HCT116 (cell line): ENCODE measurements around the gene DERA. TPM values are rescaled to one million over a fixed set of nuclear protein-coding genes. Genes with fewer than 3 reads are reported as not detected.

Source experiments
- ATAC-seq: fragments of 200-7000 bp; cut with Tn5 transposase; 2 replicates; pipeline ENCODE4 v1.9.1; 2020; ENCODE audit warnings: mild to moderate bottlenecking, moderate library complexity
- BruUV-seq: library from RNA; stranded (reverse); fragments of 400-500 nt; replicated peaks from 2 replicates; lab custom pipeline; 2021; lab: Mats Ljungman, UMichigan
- CTCF ChIA-PET: fragments of 300-600 bp; sonication (Branson Sonifier 250); formaldehyde crosslinking; loops from one replicate; lab custom pipeline; 2021; ENCODE audit warnings: antibody characterized with exemption; lab: Charles Lee
- POLR2A ChIA-PET: fragments of 300-600, 350-600 bp; sonication (Branson Sonifier 250); formaldehyde crosslinking; loops from one replicate; lab custom pipeline; 2021; ENCODE audit warnings: antibody characterized with exemption; lab: Charles Lee
- RAD21 ChIA-PET, 2 experiments: fragments of 300-600 bp; sonication (Branson Sonifier 250); formaldehyde crosslinking; loops; one replicate each; lab custom pipeline; 2023; ENCODE audit warnings: low total read pairs in 2 of 2; ENCODE audit not compliant: uncharacterized antibody in 2 of 2, unreplicated experiment in 2 of 2, low non-redundant PET in 1 of 2; lab: Charles Lee
- DNase-seq: peaks from one replicate; pipeline ENCODE4 v3.0.0-alpha.2; 2010; ENCODE audit warnings: low read depth, low spot score
- H2AFZ ChIP-seq: fragments of 200-600 bp; shearing (Covaris generic), sonication (generic); 2 replicates; pipeline ENCODE4 v1.6.1; 2017; ENCODE audit warnings: low read depth, mixed run types, mixed read lengths, antibody characterized with exemption, low read length; ENCODE audit not compliant: poor library complexity, severe bottlenecking
- H3K27ac ChIP-seq: 2 replicates; pipeline ENCODE4 v1.5.1; 2012; ENCODE audit warnings: low read depth, low read length
- H3K27me3 ChIP-seq: fragments of 200-600 bp; sonication (generic); 2 replicates; pipeline ENCODE4 v1.6.1; 2016; ENCODE audit warnings: mixed run types, low read length, mixed read lengths; ENCODE audit not compliant: insufficient read depth
- H3K36me3 ChIP-seq, 2 experiments: fragments of 200-500 bp in 1 of 2; fragments of 200-600 bp in 1 of 2; sonication (Bioruptor generic) in 1 of 2; sonication (generic) in 1 of 2; 2 replicates each; pipeline versions ENCODE4 v1.5.1 to v1.6.1; 2014 to 2016; ENCODE audit warnings: low read length in 2 of 2, inconsistent platforms in 1 of 2, mixed read lengths in 1 of 2, mixed run types in 1 of 2; ENCODE audit not compliant: insufficient read depth in 2 of 2, control insufficient read depth in 1 of 2
- H3K4me1 ChIP-seq, 2 experiments: fragments of 200-600 bp in 1 of 2; sonication (generic) in 1 of 2; 2 replicates each; pipeline versions ENCODE4 v1.5.1 to v1.6.1; 2012 to 2017; ENCODE audit warnings: low read length in 2 of 2, inconsistent platforms in 1 of 2, mild to moderate bottlenecking in 1 of 2, mixed read lengths in 1 of 2, mixed run types in 1 of 2, moderate library complexity in 1 of 2; ENCODE audit not compliant: insufficient read depth in 2 of 2, control insufficient read depth in 1 of 2
- H3K4me2 ChIP-seq: fragments of 200-600 bp; sonication (generic); 2 replicates; pipeline ENCODE4 v1.6.1; 2017; ENCODE audit warnings: mixed run types, low read length, mixed read lengths
- H3K4me3 ChIP-seq, 2 experiments: fragments of 200-600 bp in 1 of 2; sonication (generic) in 1 of 2; replicated peaks in 1 of 2; 2 replicates each; pipeline ENCODE4 v1.5.1; 2011 to 2016; ENCODE audit warnings: low read length in 2 of 2, control low read depth in 1 of 2, low read depth in 1 of 2, mild to moderate bottlenecking in 1 of 2, mixed read lengths in 1 of 2, mixed run types in 1 of 2
- H3K79me2 ChIP-seq: fragments of 200-600 bp; sonication (generic); 2 replicates; pipeline ENCODE4 v1.6.1; 2017; ENCODE audit warnings: mild to moderate bottlenecking, mixed run types, low read length, moderate library complexity, mixed read lengths; ENCODE audit not compliant: insufficient read depth
- H3K9ac ChIP-seq: fragments of 200-600 bp; sonication (generic); 2 replicates; pipeline ENCODE4 v1.6.1; 2016; ENCODE audit warnings: low read length, mixed read lengths
- H3K9me2 ChIP-seq: fragments of 200-600 bp; sonication (generic), shearing (Covaris generic); 2 replicates; pipeline ENCODE4 v1.6.1; 2017; ENCODE audit warnings: mixed run types, mild to moderate bottlenecking, moderate library complexity; ENCODE audit not compliant: insufficient read depth
- H3K9me3 ChIP-seq, 2 experiments: fragments of 200-500 bp in 1 of 2; fragments of 200-600 bp in 1 of 2; sonication (Bioruptor generic) in 1 of 2; sonication (generic) in 1 of 2; 2 replicates each; pipeline ENCODE4 v1.6.1; 2014 to 2017; ENCODE audit warnings: low read length in 2 of 2, mixed read lengths in 2 of 2, inconsistent platforms in 1 of 2, low read depth in 1 of 2, mild to moderate bottlenecking in 1 of 2, mixed run types in 1 of 2, moderate library complexity in 1 of 2; ENCODE audit not compliant: control insufficient read depth in 1 of 2, insufficient read depth in 1 of 2
- H4K20me1 ChIP-seq: fragments of 200-600 bp; sonication (generic), shearing (Covaris generic); 2 replicates; pipeline ENCODE4 v1.6.1; 2017; ENCODE audit warnings: mixed run types, mild to moderate bottlenecking, moderate library complexity; ENCODE audit not compliant: insufficient read depth
- ATF3 ChIP-seq: IDR thresholded peaks from 2 replicates; pipeline ENCODE4 v1.6.1; 2012
- CBX3 ChIP-seq: IDR thresholded peaks from 2 replicates; pipeline ENCODE4 v1.6.1; 2012; ENCODE audit warnings: low read depth
- CEBPB ChIP-seq: IDR thresholded peaks from 2 replicates; pipeline ENCODE4 v1.6.1; 2012; ENCODE audit warnings: low read depth
- ELF1 ChIP-seq: IDR thresholded peaks from 2 replicates; pipeline ENCODE4 v1.6.1; 2012; ENCODE audit warnings: low read depth, borderline replicate concordance
- EZH2phosphoT487 ChIP-seq: fragments of 200-600 bp; IDR thresholded peaks from 2 replicates; pipeline ENCODE4 v1.6.1; 2018; ENCODE audit warnings: antibody characterized with exemption, borderline replicate concordance
- POLR2A ChIP-seq: IDR thresholded peaks from 2 replicates; pipeline ENCODE4 v1.7.0; 2011; ENCODE audit warnings: borderline replicate concordance; ENCODE audit not compliant: insufficient read depth, insufficient read length; ENCODE audit errors: extremely low read depth
- SP1 ChIP-seq: IDR thresholded peaks from 2 replicates; pipeline ENCODE4 v1.6.1; 2012; ENCODE audit warnings: low read depth
- SRF ChIP-seq: IDR thresholded peaks from 2 replicates; pipeline ENCODE4 v1.6.1; 2012; ENCODE audit warnings: low read depth
- YY1 ChIP-seq: IDR thresholded peaks from 2 replicates; pipeline ENCODE4 v1.6.1; 2011; ENCODE audit warnings: low read length, low read depth, moderate library complexity, mild to moderate bottlenecking; ENCODE audit not compliant: insufficient replicate concordance; ENCODE audit errors: extremely low read depth
- ZBTB33 ChIP-seq: IDR thresholded peaks from 2 replicates; pipeline ENCODE4 v1.6.1; 2011; ENCODE audit warnings: mild to moderate bottlenecking, low read length, moderate library complexity; ENCODE audit not compliant: insufficient replicate concordance; ENCODE audit errors: extremely low read depth
- ZFX ChIP-seq: fragments of 450-650 bp; IDR thresholded peaks from 2 replicates; pipeline ENCODE4 v1.6.1; 2017
- ZNF274 ChIP-seq: fragments of 200-500 bp; sonication (Bioruptor generic); IDR thresholded peaks from 2 replicates; pipeline ENCODE4 v1.6.1; 2014; ENCODE audit warnings: mild to moderate bottlenecking, low read depth, low read length, inconsistent platforms
- intact Hi-C: fragments of 100-400 bp; cut with micrococcal nuclease; formaldehyde crosslinking; loops from 2 replicates; pipeline ENCODE4 v1.10.0; 2022
- total RNA-seq: library from RNA; stranded (reverse); gene quantifications from one replicate; pipeline ENCODE4 v1.2.1, GENCODE V29; 2021; ENCODE audit not compliant: unreplicated experiment

DERA gene
- total RNA-seq, 1 experiment from 2014 or later: 32.6 TPM

- no peak for ATAC-seq
- POLR2A ChIA-PET: no interaction called here
- Histone ChIP-seq H3K4me1 (no peaks in the 10 kb centered on the region), H3K9me3 (no peaks in the 10 kb centered on the region), H3K36me3 (no peaks in the 10 kb centered on the region), H3K9me2 (no peaks in the 10 kb centered on the region), H2AFZ (no peak overlapping the region), H3K9ac (no peak overlapping the region), H4K20me1 (no peaks in the 10 kb centered on the region), H3K4me2 (no peak overlapping the region), H3K27me3 (no peaks in the 10 kb centered on the region), H3K4me3 (no peak overlapping the region), H3K79me2 (no peaks in the 10 kb centered on the region), H3K27ac (no peak overlapping the region)
- RAD21 ChIA-PET: no interaction called here
- DNase-seq: no peak
- BruUV-seq: no TSS peak
- intact Hi-C loops: no loop called here
- CTCF ChIA-PET: interaction anchor here (1.4 to 2.1 kb wide), 2 partner anchors 12 to 332 kb away, joined by 4 to 6 read pairs; no protein-coding TSS in a partner anchor
- TF ChIP-seq SP1: no peak
- TF ChIP-seq ZNF274: no peak
Observed at GRCh38 chr12:15863984-15864383, 47.1 kb upstream of the DERA start.

- BruUV-seq: no TSS peak
- no peak for TF ChIP-seq ATF3
- no peak for TF ChIP-seq ZBTB33
- no peak for TF ChIP-seq YY1
- no peak for TF ChIP-seq SRF
- no peak for TF ChIP-seq POLR2A
- TF ChIP-seq ZNF274: no peak
- TF ChIP-seq ELF1: no peak
- TF ChIP-seq ZFX: no peak
- TF ChIP-seq EZH2phosphoT487: no peak
- no peak for TF ChIP-seq CBX3
- no peak for TF ChIP-seq CEBPB
- no peak overlapping the region for H3K27ac ChIP-seq
- no peaks in the 10 kb centered on the region for H3K4me1 ChIP-seq
- H3K79me2 ChIP-seq: no peaks in the 10 kb centered on the region
- CTCF ChIA-PET: no interaction called here
- H3K36me3 ChIP-seq: no peaks in the 10 kb centered on the region
- H3K9me2 ChIP-seq: no peaks in the 10 kb centered on the region
- H3K9ac ChIP-seq: no peak overlapping the region
- H3K27me3 ChIP-seq: no peaks in the 10 kb centered on the region
- POLR2A ChIA-PET: no interaction called here
- H4K20me1 ChIP-seq: no peaks in the 10 kb centered on the region
- no peak overlapping the region for H3K4me2 ChIP-seq
- DNase-seq: no peak
- H3K9me3 ChIP-seq: no peaks in the 10 kb centered on the region
- RAD21 ChIA-PET: no interaction called here
- ATAC-seq: no peak
- intact Hi-C loops: no loop called here
- no peak overlapping the region for H2AFZ ChIP-seq
- no peak overlapping the region for H3K4me3 ChIP-seq
Observed at GRCh38 chr12:15868186-15868585, 42.9 kb upstream of the DERA start.
